8988T (cell line): ENCODE results near the gene ZC3H12A.
"Not testable (repeated sequence)": the region's sequence is repeated elsewhere in the genome, so short reads cannot be mapped to it uniquely, and the experiment has no call there.

Experiments
- DNase-seq: peaks from one replicate; pipeline ENCODE4 v3.0.0; 2011

ZC3H12A gene

GRCh38 chr1:37479255-37480124 lies 5.1 kb downstream of the ZC3H12A start:
- DNase-seq: peak; percentile 77

- DNase-seq: no peak
These were observed 5.7 kb downstream of the ZC3H12A start for GRCh38 chr1:37480125-37480466.

DNA sequence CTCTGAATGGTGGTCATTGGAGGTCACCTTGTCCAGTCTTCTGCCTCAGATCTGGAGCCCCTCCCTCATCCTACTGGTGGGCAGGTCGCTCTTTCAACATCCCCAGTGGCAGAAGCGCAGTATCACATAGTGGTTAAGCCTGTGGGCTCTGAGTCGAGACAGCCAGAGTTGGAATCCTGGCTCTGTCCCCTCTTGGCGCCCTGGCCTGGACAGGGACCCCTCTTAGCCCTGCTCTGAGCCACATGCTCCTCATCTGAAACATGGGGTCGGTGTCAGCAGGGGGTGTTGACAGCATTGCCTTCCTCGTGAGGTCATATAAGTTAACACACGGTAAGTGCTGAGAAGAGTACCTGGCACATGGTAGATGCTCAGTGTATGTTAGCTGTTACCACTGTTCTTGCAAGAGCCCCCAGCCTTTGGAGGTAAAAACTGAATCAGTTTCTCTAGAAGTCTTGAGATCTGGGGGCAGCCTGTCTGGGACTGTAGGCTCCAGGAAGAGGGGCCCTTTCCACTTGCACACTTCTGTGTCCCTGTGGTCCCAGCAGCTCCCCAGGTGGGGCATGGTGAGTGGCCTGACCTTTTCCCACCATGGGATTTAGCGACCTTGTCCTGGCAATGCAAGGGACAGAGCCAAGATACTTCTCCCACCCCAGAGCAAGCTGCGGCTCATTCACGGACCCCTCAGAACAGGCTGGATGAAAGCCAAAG lies 6.4 kb downstream of the ZC3H12A start:
- no peak for DNase-seq

DNA sequence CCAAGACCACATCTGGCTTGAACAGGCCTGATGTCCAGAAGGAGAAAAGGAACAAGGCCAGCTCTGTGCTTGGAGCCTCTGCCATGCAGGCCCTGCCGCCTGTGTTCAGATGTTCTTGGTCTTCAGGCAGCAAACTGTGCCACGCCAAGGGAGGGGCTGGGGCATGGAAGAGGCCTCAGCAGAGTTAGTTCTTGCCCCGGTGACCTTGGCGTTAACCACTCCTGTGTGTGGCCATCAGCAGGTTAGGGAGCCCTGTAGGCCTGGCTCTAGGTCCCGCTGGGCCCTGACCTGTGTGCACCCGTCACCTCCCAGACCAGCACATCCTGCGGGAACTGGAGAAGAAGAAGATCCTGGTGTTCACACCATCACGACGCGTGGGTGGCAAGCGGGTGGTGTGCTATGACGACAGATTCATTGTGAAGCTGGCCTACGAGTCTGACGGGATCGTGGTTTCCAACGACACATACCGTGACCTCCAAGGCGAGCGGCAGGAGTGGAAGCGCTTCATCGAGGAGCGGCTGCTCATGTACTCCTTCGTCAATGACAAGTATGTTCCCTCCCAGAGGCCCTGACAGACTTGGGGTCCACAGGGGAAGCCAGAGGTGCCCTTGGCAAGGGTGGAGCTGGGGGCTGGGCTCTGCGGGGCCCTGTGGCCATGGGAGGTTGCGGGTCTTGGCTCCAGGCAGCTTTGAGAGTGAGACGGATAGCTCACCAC lies 7.1 kb downstream of the ZC3H12A start:
- DNase-seq: no peak

GRCh38 chr1:37482004-37482785 lies 7.8 kb downstream of the ZC3H12A start:
- no peak for DNase-seq

- DNase-seq: no peak
These were observed 8.7 kb downstream of the ZC3H12A start for GRCh38 chr1:37482796-37483744.

DNA sequence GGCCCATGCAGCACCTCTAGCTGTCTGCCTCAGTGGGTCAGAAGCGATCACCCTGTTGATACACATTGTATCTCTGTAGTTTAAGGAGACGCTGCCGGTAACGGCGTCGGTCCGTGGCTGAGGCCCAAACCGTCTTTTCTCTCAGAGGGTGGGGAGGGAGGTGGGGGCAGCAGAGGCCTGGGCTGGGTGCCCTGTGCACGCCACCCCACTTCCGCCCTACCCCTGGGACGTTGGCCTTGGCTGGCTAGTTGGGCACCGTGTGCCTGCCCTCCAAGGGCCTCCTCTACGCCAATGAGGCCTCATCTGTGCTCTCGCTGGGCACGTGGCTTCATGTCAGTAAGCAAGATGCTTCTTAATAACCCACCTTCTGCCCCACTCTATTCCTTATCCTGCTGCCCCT lies 9.4 kb downstream of the ZC3H12A start:
- DNase-seq: no peak

DNA sequence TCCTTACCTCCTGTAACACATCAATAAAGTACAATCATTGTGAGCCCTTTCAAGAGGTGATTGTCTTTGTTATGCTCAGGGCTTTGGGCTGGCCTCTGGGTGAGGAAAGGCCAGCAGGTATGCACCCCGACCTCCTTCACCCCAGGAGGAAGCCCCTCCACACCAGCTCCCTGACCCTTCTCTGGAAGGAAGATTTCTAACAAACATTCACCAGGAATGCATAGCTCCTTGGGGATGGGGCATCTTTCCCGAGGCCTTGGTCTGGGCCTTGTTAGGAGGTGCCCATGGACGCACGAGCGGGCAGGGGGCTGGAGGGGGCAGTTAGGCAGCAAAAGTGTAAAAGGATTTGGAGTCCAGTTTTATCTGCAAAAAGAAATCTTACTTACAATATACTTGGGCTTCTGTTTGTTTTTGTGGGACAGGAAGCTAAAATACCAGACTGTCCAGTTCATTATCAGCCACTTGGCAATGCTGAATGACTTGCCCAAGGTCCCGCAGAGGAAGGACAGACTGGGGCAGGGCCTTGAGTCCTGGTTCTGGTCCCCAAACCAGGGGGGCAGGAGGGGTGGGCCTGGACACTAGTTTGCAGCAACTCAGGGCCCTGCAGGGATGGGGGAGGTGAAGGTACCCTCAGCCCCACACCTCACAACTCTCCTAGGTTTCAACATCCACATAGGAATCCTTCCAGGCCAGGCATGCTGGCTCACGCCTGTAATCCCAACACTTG lies 10.1 kb downstream of the ZC3H12A start:
- no peak for DNase-seq

- no peak for DNase-seq
These were observed 11.7 kb downstream of the ZC3H12A start for GRCh38 chr1:37485902-37486679.

GRCh38 chr1:37486680-37487618 lies 12.6 kb downstream of the ZC3H12A start:
- peak; percentile 69 for DNase-seq

DNA sequence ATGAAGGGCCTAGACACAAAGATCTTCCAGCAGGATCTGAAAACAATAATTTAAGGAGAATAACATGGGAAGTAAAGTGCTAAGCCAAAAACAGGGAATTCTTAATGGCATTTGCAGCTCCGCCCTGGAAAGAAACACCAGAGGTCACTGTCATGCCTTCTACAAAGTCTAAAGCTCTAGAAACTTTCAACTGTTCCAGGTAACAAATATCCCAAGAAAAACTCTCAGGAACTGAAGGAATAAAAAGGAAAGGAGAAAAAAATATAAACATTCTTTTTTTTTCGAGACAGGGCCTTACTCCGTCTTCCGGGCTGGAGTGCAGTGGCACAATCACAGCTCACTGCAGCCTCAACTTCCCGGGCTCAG lies 13.2 kb downstream of the ZC3H12A start:
- DNase-seq: no peak

GRCh38 chr1:37493336-37494098 lies 19.1 kb downstream of the ZC3H12A start:
- no peak for DNase-seq

- DNase-seq: no peak
These were observed 21.5 kb downstream of the ZC3H12A start for GRCh38 chr1:37495875-37496274.

DNA sequence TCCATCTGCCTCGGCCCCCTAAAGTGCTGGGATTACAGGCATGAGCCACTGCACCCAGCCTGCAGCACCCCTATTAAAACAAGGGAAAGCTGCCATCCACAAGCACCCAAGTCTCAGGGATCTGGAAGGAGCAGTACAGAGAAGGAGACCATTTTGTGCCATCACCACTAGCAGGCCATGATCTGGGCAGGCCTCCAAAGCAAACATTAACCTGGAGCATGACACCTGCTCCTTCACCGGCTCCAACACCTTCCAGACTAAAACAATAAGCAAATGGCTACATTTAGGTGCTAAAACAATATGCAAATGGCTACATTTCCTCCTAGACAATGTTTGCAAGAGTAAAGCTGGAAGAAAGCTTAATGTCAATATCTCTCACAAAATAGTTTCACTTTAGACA lies 23.5 kb downstream of the ZC3H12A start:
- no peak for DNase-seq

DNA sequence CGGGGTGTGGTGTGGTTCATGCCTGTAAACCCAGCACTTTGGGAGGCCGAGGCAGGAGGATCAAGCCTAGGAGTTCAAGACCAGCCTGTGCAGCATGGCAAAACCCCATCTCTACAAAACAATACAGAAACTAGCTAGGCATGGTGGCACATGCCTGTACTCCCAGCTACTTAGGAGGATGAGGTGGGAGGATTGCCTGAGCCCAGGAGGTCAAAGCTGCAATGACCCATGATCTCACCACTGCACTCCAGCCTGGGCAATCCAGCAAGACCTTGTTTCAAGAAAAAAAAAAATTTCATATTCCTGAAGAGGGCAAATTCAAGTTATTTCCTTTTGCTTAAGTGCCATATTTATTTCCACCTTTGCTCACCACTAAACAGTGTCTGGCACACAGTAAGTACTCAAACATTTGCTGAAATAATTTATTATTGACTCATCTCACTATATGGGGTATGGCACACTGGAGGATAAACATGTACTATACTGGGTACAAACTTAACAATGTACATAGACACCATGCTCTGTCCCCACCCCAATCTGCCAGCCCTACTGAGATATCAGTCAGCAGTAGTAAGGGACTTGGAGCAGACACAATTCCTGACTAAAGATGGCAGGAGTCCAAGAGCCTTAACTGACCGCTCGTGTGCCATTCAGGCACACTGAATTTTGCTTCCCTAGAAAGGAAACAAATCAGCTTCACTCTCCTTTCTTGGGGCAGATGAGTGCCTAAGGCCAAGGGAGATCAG lies 24.7 kb downstream of the ZC3H12A start:
- DNase-seq: no peak

GRCh38 chr1:37501661-37502060 lies 27.3 kb downstream of the ZC3H12A start:
- DNase-seq: no peak

GRCh38 chr1:37502104-37502503 lies 27.7 kb downstream of the ZC3H12A start:
- DNase-seq: no peak

DNA sequence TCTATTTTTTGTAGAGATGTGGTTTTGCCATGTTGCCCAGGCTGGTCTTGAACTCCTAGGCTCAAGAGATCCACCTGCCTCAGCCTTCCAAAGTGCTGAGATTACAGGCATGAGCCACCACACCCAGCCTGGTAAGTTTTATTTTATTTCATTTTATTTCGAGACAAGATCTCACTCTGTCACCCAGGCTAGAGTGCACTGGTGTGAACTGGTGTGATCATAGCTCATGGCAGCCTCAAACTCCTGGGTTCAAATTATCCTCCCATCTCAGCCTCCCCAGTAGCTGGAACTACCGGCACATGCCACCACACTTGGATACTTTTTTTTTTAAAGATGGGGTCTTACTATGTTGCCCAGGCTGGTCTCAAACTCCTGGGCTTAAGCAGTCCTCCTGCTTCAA lies 28.4 kb downstream of the ZC3H12A start:
- not testable (repeated sequence) for DNase-seq
